CD4-positive, alpha-beta T cell (primary cell): ENCODE results near the gene ADGRD2. TPM values are rescaled to one million over a fixed set of nuclear protein-coding genes. Genes with fewer than 3 reads are reported as not detected.

Source experiments
- ATAC-seq: fragments of 200-7000 bp; cut with Tn5 transposase; one replicate; pipeline ENCODE4 v1.10.0; 2022; ENCODE audit warnings: mild to moderate bottlenecking; ENCODE audit not compliant: poor library complexity
- CTCF ChIA-PET: fragments of 350-600 bp; sonication (Branson Sonifier 250); formaldehyde crosslinking; loops from one replicate; lab custom pipeline; 2021; ENCODE audit warnings: antibody characterized with exemption, inconsistent platforms; lab: Charles Lee
- POLR2A ChIA-PET: fragments of 350-600 bp; sonication (Branson Sonifier 250); formaldehyde crosslinking; loops from one replicate; lab custom pipeline; 2021; ENCODE audit warnings: antibody characterized with exemption, inconsistent platforms; lab: Charles Lee
- DNase-seq, 14 experiments: peaks; one replicate each; pipeline ENCODE4 v3.0.0-alpha.2; 2013 to 2020; ENCODE audit warnings: mixed read lengths in 2 of 14
- H3K27ac ChIP-seq, 2 donors: one replicate each; pipeline versions ENCODE4 v1.5.1 to v1.7.0; 2013; ENCODE audit warnings: low read length in 2 of 2, low read depth in 1 of 2, mild to moderate bottlenecking in 1 of 2
- H3K27me3 ChIP-seq, 2 experiments: 1 replicate in 1 of 2; 2 replicates in 1 of 2; pipeline versions ENCODE4 v1.6.1 to v1.7.0; 2013; ENCODE audit warnings: low read length in 2 of 2, control low read depth in 1 of 2, mild to moderate bottlenecking in 1 of 2, moderate library complexity in 1 of 2; ENCODE audit not compliant: insufficient read depth in 2 of 2, control insufficient read depth in 1 of 2
- H3K36me3 ChIP-seq: one replicate; pipeline ENCODE4 v1.6.1; 2013; ENCODE audit warnings: low read length, control low read depth; ENCODE audit not compliant: insufficient read depth
- H3K4me1 ChIP-seq: one replicate; pipeline ENCODE4 v1.6.1; 2013; ENCODE audit warnings: low read length, control low read depth; ENCODE audit not compliant: insufficient read depth
- H3K4me3 ChIP-seq: one replicate; pipeline ENCODE4 v1.5.1; 2013; ENCODE audit warnings: mild to moderate bottlenecking, low read length, moderate library complexity
- H3K9me3 ChIP-seq, 2 experiments: 1 replicate in 1 of 2; 2 replicates in 1 of 2; pipeline versions ENCODE4 v1.6.1 to v1.7.0; 2013; ENCODE audit warnings: low read length in 2 of 2, mild to moderate bottlenecking in 2 of 2, control low read depth in 1 of 2, moderate library complexity in 1 of 2; ENCODE audit not compliant: control insufficient read depth in 1 of 2, insufficient read depth in 1 of 2
- H3K27ac Mint-ChIP-seq: one replicate; pipeline ENCODE4 v1.8.0; 2020; ENCODE audit warnings: mixed read lengths
- H3K27me3 Mint-ChIP-seq: one replicate; pipeline ENCODE4 v1.8.0; 2021; ENCODE audit warnings: mixed read lengths
- H3K36me3 Mint-ChIP-seq: one replicate; pipeline ENCODE4 v1.8.0; 2021; ENCODE audit warnings: low read depth, mixed read lengths
- H3K4me1 Mint-ChIP-seq: one replicate; pipeline ENCODE4 v1.8.0; 2021; ENCODE audit warnings: low read depth, mixed read lengths
- H3K4me3 Mint-ChIP-seq: one replicate; pipeline ENCODE4 v1.8.0; 2020; ENCODE audit warnings: mild to moderate bottlenecking, mixed read lengths
- H3K9me3 Mint-ChIP-seq: one replicate; pipeline ENCODE4 v1.8.0; 2020; ENCODE audit warnings: mixed read lengths
- CTCF ChIP-seq: fragments of 200-600 bp; IDR thresholded peaks from one replicate; pipeline ENCODE4 v1.8.0; 2022; ENCODE audit warnings: antibody characterized with exemption, mild to moderate bottlenecking
- intact Hi-C, 2 experiments: fragments of 100-400 bp; cut with DNase I in 1 of 2; cut with micrococcal nuclease in 1 of 2; formaldehyde crosslinking; loops; one replicate each; pipeline versions ENCODE4 v1.15.1 to v1.9.0; 2023 to 2025; cut with DNase I, micrococcal nuclease
- total RNA-seq, 174 experiments: library from RNA in 2 of 174; stranded (reverse) in 2 of 174; gene quantifications; one replicate each; pipeline ENCODE4 v1.2.3 and lab custom pipeline; 2021 to 2026

ADGRD2 gene
- total RNA-seq, 2 experiments from 2014 or later = not detected

DNA sequence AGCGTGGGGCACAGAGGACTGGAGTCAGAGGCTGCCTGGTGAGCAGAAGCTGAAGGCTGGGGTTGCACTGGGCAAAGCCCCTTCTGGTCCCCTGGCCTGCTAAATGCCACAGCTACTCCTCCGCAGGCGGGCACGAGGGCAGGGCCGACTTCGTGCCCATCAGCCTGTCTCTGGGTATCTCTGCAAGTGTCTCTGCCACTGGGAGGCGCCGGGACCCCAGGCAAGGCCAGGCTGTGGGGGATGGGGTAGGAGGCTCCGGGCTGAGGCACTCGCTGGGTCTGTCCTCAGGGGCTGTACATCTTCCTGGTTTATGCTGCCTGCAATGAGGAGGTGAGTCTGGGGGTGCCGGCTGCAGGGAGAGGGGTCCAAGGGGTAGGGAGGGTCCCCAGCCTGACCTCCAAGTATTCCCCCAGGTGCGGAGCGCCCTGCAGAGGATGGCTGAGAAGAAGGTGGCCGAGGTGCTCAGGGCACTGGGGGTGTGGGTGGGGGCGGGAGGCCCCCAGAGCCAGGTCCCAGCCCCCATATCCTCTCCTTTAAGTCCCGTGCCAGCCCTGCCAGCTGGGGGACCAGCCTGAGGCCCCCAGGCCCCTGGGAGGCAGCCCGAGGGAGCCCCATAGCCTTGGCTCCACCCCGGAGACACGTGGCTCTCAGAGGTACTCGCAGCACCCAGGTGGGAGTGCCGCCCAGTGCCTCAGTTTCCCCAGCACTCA is 25.1 kb downstream of the ADGRD2 start:
- Histone ChIP-seq H3K27ac (no peak overlapping the region), H3K36me3 (no peaks in the 10 kb centered on the region), H3K9me3 (peaks cover 0 to 6% of the 10 kb centered on the region in 2 experiments), H3K4me1 (no peaks in the 10 kb centered on the region), H3K27me3 (peaks cover 13 to 29% of the 10 kb centered on the region in 2 experiments), H3K4me3 (no peak overlapping the region)
- TF ChIP-seq CTCF = no peak
- Mint-ChIP-seq H3K36me3 (no peaks in the 10 kb centered on the region), H3K27me3 (peaks cover 33% of the 10 kb centered on the region), H3K9me3 (no peaks in the 10 kb centered on the region), H3K4me3 (no peak overlapping the region), H3K4me1 (no peaks in the 10 kb centered on the region), H3K27ac (no peak overlapping the region)
- DNase-seq (no peak), ATAC-seq (no peak)
- intact Hi-C loops = no loop called here
- POLR2A ChIA-PET = no interaction called here
- CTCF ChIA-PET = no interaction called here

- Mint-ChIP-seq H3K27me3 (peaks cover 35% of the 10 kb centered on the region), H3K27ac (no peak overlapping the region), H3K36me3 (no peaks in the 10 kb centered on the region), H3K4me1 (no peaks in the 10 kb centered on the region), H3K9me3 (no peaks in the 10 kb centered on the region), H3K4me3 (no peak overlapping the region)
- H3K9me3 ChIP-seq = peaks cover 0 to 6% of the 10 kb centered on the region in 2 experiments
- no peaks in the 10 kb centered on the region for H3K36me3 ChIP-seq
- CTCF ChIA-PET = no interaction called here
- no peak for DNase-seq
- no peak for TF ChIP-seq CTCF
- intact Hi-C loops = no loop called here
- ATAC-seq = no peak
- no peaks in the 10 kb centered on the region for H3K4me1 ChIP-seq
- peaks cover 13 to 29% of the 10 kb centered on the region in 2 experiments for H3K27me3 ChIP-seq
- no peak overlapping the region for H3K4me3 ChIP-seq
- no peak overlapping the region for H3K27ac ChIP-seq
- POLR2A ChIA-PET = no interaction called here
Observed at GRCh38 chr9:124475868-124476690, 25.8 kb downstream of the ADGRD2 start.

GRCh38 chr9:124477211-124477647 is 27.0 kb downstream of the ADGRD2 start:
- H3K9me3 Mint-ChIP-seq = no peaks in the 10 kb centered on the region
- peaks cover 35% of the 10 kb centered on the region for H3K27me3 Mint-ChIP-seq
- ChIA-PET POLR2A (no interaction called here), CTCF (no interaction called here)
- no peak overlapping the region for H3K4me3 Mint-ChIP-seq
- no peak for DNase-seq
- TF ChIP-seq CTCF = no peak
- H3K36me3 ChIP-seq = no peaks in the 10 kb centered on the region
- H3K4me3 ChIP-seq = no peak overlapping the region
- H3K27ac ChIP-seq = no peak overlapping the region
- no peaks in the 10 kb centered on the region for H3K4me1 ChIP-seq
- H3K27me3 ChIP-seq = peaks cover 13 to 29% of the 10 kb centered on the region in 2 experiments
- intact Hi-C loops = no loop called here
- no peak for ATAC-seq
- H3K4me1 Mint-ChIP-seq = no peaks in the 10 kb centered on the region
- H3K27ac Mint-ChIP-seq = no peak overlapping the region
- H3K36me3 Mint-ChIP-seq = no peaks in the 10 kb centered on the region
- peaks cover 0 to 6% of the 10 kb centered on the region in 2 experiments for H3K9me3 ChIP-seq
